Pancreas (tissue), 10 donors: Measurements from ENCODE around the gene NHERF2. TPM values are rescaled to one million over a fixed set of nuclear protein-coding genes. Genes with fewer than 3 reads are reported as not detected.
A peak's percentile ranks its signal among the peaks of the same experiment; 100 is the strongest.

ENCODE experiments used
- ATAC-seq, 4 donors: fragments of 200-7000 bp; cut with Tn5 transposase; one replicate each; pipeline versions ENCODE4 v1.8.0 to v1.9.1; 2020; ENCODE audit warnings: mild to moderate bottlenecking in 4 of 4, moderate library complexity in 4 of 4
- DNase-seq, 6 donors: peaks; one replicate each; pipeline ENCODE4 v3.0.0-alpha.2; 2020
- FAIRE-seq: peaks from 2 replicates; lab custom pipeline; 2012; peaks lifted over from hg19 to GRCh38; lab: Jason Lieb, UNC
- H3K27ac ChIP-seq, 4 donors: fragments of 200-600 bp; sonication (generic); 1 replicate in 3 of 4; 2 replicates in 1 of 4; pipeline versions ENCODE4 v1.5.0 to v1.8.0; 2020
- H3K27me3 ChIP-seq, 4 donors: fragments of 200-600 bp; one replicate each; pipeline ENCODE4 v1.8.0; 2021
- H3K36me3 ChIP-seq, 3 donors: fragments of 200-600 bp; sonication (generic) in 1 of 3; one replicate each; pipeline versions ENCODE4 v1.5.0 to v1.8.0; 2020 to 2021
- H3K4me1 ChIP-seq, 3 donors: fragments of 200-600 bp; one replicate each; pipeline ENCODE4 v1.8.0; 2021
- H3K4me3 ChIP-seq, 4 donors: fragments of 200-600 bp; sonication (generic) in 2 of 4; one replicate each; pipeline versions ENCODE4 v1.5.0 to v1.8.0; 2020 to 2021
- H3K9me3 ChIP-seq, 4 donors: fragments of 200-600 bp; one replicate each; pipeline ENCODE4 v1.8.0; 2021
- CTCF ChIP-seq, 4 donors: fragments of 200-600 bp; sonication (generic) in 3 of 4; IDR thresholded peaks; one replicate each; pipeline versions ENCODE4 v1.5.0 to v1.8.0; 2021; ENCODE audit warnings: antibody characterized with exemption in 4 of 4
- WGBS, 2 donors: extraction: QIAGEN DNeasy Blood & Tissue Kit; methylation state at CpG; one replicate each; pipeline ENCODE4 v1.1.7; 2013; 5-methylcytosine and 5-hydroxymethylcytosine counted together
- intact Hi-C, 3 donors: fragments of 100-400 bp; cut with DNase I; formaldehyde crosslinking; loops; one replicate each; pipeline versions ENCODE4 v1.11.1 to v1.14.2; 2022
- polyA plus RNA-seq, 2 donors: library from polyadenylated mRNA; stranded (reverse); fragments of 200-250 nt; gene quantifications; one replicate each; pipeline ENCODE4 v1.2.3, GENCODE V29; 2013
- total RNA-seq, 6 donors: library from RNA; stranded (reverse); fragmentation: NEBNext Ultra II Directional in 4 of 6; extraction: Animal tissue kit (Norgen Biotek cat#: 25700) in 4 of 6; gene quantifications; one replicate each; pipeline versions ENCODE4 v1.2.1 to v1.2.4, GENCODE V29; 2021 to 2023
- donor health status: healthy with polysubstance abuse.
- donor health status: DM: no; HTN: no; CAD: no; lungs with moderate emphysema.
- donor health status: DM: no; HTN: no; CAD: no.
- donor health status: control.
- donor health status: control.
- donor health status: Bipolar disorder and iron deficiency.
- donor health status: DM: yes; HTN: yes; CAD: no.
- donor health status: DM: no; HTN: no; CAD: no.
- donor health status: DM: no; HTN: no; CAD: no.
- donor health status: DM: yes; HTN: yes; CAD: no.

Gene NHERF2
- total and polyA plus RNA-seq, 8 donors: 14.7 to 144 (median 26.3) TPM

GRCh38 chr16:2025251-2025650 is 1.5 kb upstream of the NHERF2 start:
- Histone ChIP-seq H3K4me3 (no peak overlapping the region), H3K27ac (no peak overlapping the region), H3K36me3 (no peaks in the 10 kb centered on the region), H3K9me3 (no peaks in the 10 kb centered on the region), H3K27me3 (peaks cover 0 to 3% (median 0%) of the 10 kb centered on the region in 4 donors), H3K4me1 (peaks cover 0 to 4% (median 2%) of the 10 kb centered on the region in 3 donors)
- intact Hi-C loops: loop anchor here in 1 of 3 donors (5.0 kb wide), 1 partner anchor 117 kb away; no protein-coding TSS in a partner anchor
- 91 to 93% methylated on average over 14 of the region's 14 CpGs for WGBS, 2 donors
- peak in 2 of 6 donors; percentile 59 to 73 for DNase-seq
- ATAC-seq: no peak
- FAIRE-seq: no peak
- no peak for TF ChIP-seq CTCF (IDR thresholded peaks at IDR 0.05)

GRCh38 chr16:2025878-2026460 is 733 bp upstream of the NHERF2 start:
- intact Hi-C loops: loop anchor here in 1 of 3 donors (5.0 kb wide), 1 partner anchor 116 kb away; no protein-coding TSS in a partner anchor
- no peaks in the 10 kb centered on the region for H3K9me3 ChIP-seq
- no peaks in the 10 kb centered on the region for H3K36me3 ChIP-seq
- H3K27ac ChIP-seq: no peak overlapping the region
- WGBS, 2 donors: 70 to 76% methylated on average over 15 to 16 of the region's 16 CpGs
- no peaks in the 10 kb centered on the region for H3K27me3 ChIP-seq
- ATAC-seq (no peak), FAIRE-seq (no peak), DNase-seq (peak in 1 of 6 donors; percentile 67)
- H3K4me3 ChIP-seq: peak overlapping the region in 2 of 4 donors; percentile 64 to 66
- H3K4me1 ChIP-seq: no peaks in the 10 kb centered on the region
- no peak for TF ChIP-seq CTCF (IDR thresholded peaks at IDR 0.05)

GRCh38 chr16:2027024-2028010 is 615 bp downstream of the NHERF2 start:
- DNase-seq (peak in 3 of 6 donors; percentile 27 to 65 (median 62)), ATAC-seq (peak in 1 of 4 donors; percentile 5), FAIRE-seq (no peak)
- intact Hi-C loops: loop anchor here in 1 of 3 donors (5.0 kb wide), 1 partner anchor 115 kb away; no protein-coding TSS in a partner anchor
- whole genome bisulfite sequencing, 2 donors: 5 to 7% methylated on average over 46 to 76 of the region's 76 CpGs
- no peaks in the 10 kb centered on the region for H3K36me3 ChIP-seq
- H3K27ac ChIP-seq: no peak overlapping the region
- peak overlapping the region; percentile 45 to 66 (median 58) for H3K4me3 ChIP-seq
- H3K9me3 ChIP-seq: no peaks in the 10 kb centered on the region
- no peak for TF ChIP-seq CTCF (IDR thresholded peaks at IDR 0.05)
- no peaks in the 10 kb centered on the region for H3K4me1 ChIP-seq
- H3K27me3 ChIP-seq: no peaks in the 10 kb centered on the region

- Histone ChIP-seq H3K9me3 (no peaks in the 10 kb centered on the region), H3K27ac (no peak overlapping the region), H3K4me3 (peak overlapping the region in 2 of 4 donors; percentile 64 to 66), H3K4me1 (no peaks in the 10 kb centered on the region), H3K27me3 (no peaks in the 10 kb centered on the region), H3K36me3 (no peaks in the 10 kb centered on the region)
- intact Hi-C loops: loop anchor here in 1 of 3 donors (5.0 kb wide), 1 partner anchor 114 kb away; no protein-coding TSS in a partner anchor
- FAIRE-seq (no peak), ATAC-seq (no peak), DNase-seq (peak in 2 of 6 donors; percentile 12 to 57)
- 40 to 44% methylated on average over 3 of the region's 3 CpGs for WGBS, 2 donors
- no peak for TF ChIP-seq CTCF (IDR thresholded peaks at IDR 0.05)
These were observed 1.4 kb downstream of the NHERF2 start for GRCh38 chr16:2028146-2028545.
